IMR-90 (cell line): Measurements from ENCODE around the gene ACSBG1.

Source experiments
- BHLHE40 ChIP-seq: fragments of 150-350 bp; IDR thresholded peaks from 2 replicates; pipeline ENCODE4 v1.6.1; 2016; ENCODE audit warnings: mild to moderate bottlenecking, low read depth, low read length
- CEBPB ChIP-seq: IDR thresholded peaks from 2 replicates; pipeline ENCODE4 v1.6.1; 2012; ENCODE audit warnings: low read depth, low read length, improper control_type of control experiment
- CHD1 ChIP-seq: IDR thresholded peaks from 2 replicates; pipeline ENCODE4 v1.6.1; 2012; ENCODE audit warnings: low read depth, low read length, improper control_type of control experiment
- FOS ChIP-seq: fragments of 150-350 bp; IDR thresholded peaks from 2 replicates; pipeline ENCODE4 v1.6.1; 2016; ENCODE audit warnings: low read depth, low read length
- MAFK ChIP-seq: IDR thresholded peaks from 2 replicates; pipeline ENCODE4 v1.6.1; 2012; ENCODE audit warnings: low read depth, low read length, improper control_type of control experiment
- MXI1 ChIP-seq: IDR thresholded peaks from 2 replicates; pipeline ENCODE4 v1.6.1; 2012; ENCODE audit warnings: low read depth, mild to moderate bottlenecking, low read length, moderate library complexity, borderline replicate concordance
- POLR2A ChIP-seq: IDR thresholded peaks from 2 replicates; pipeline ENCODE4 v1.6.1; 2012; ENCODE audit warnings: mild to moderate bottlenecking, low read depth, low read length
- RAD21 ChIP-seq: IDR thresholded peaks from 2 replicates; pipeline ENCODE4 v1.6.1; 2012; ENCODE audit warnings: low read length, improper control_type of control experiment
- RCOR1 ChIP-seq: IDR thresholded peaks from 2 replicates; pipeline ENCODE4 v1.6.1; 2012; ENCODE audit warnings: mild to moderate bottlenecking, low read length, improper control_type of control experiment; ENCODE audit not compliant: insufficient replicate concordance
- RFX5 ChIP-seq: IDR thresholded peaks from 2 replicates; pipeline ENCODE4 v1.8.0; 2012; ENCODE audit warnings: low read depth, mild to moderate bottlenecking, low read length, moderate library complexity
- SMC3 ChIP-seq: fragments of 150-350 bp; IDR thresholded peaks from 2 replicates; pipeline ENCODE4 v1.6.1; 2016; ENCODE audit warnings: low read depth, mild to moderate bottlenecking, antibody characterized with exemption, low read length, moderate library complexity
- TF ChIP-seq, protein P1 (sequence below): conservative IDR thresholded peaks from 2 replicates; pipeline ENCODE4 v1.5.1; 2012; ENCODE audit warnings: mild to moderate bottlenecking, low read depth, low read length, improper control_type of control experiment
- TF ChIP-seq, protein P2 (sequence below): fragments of 150-350 bp; IDR thresholded peaks from 2 replicates; pipeline ENCODE4 v1.6.1; 2016; ENCODE audit warnings: low read depth, mild to moderate bottlenecking, low read length, moderate library complexity, borderline replicate concordance
- TF ChIP-seq, protein P3 (sequence below): fragments of 150-350 bp; IDR thresholded peaks from 2 replicates; pipeline ENCODE4 v1.6.1; 2017; ENCODE audit warnings: mild to moderate bottlenecking, antibody characterized with exemption, low read length, low read depth

DNA sequence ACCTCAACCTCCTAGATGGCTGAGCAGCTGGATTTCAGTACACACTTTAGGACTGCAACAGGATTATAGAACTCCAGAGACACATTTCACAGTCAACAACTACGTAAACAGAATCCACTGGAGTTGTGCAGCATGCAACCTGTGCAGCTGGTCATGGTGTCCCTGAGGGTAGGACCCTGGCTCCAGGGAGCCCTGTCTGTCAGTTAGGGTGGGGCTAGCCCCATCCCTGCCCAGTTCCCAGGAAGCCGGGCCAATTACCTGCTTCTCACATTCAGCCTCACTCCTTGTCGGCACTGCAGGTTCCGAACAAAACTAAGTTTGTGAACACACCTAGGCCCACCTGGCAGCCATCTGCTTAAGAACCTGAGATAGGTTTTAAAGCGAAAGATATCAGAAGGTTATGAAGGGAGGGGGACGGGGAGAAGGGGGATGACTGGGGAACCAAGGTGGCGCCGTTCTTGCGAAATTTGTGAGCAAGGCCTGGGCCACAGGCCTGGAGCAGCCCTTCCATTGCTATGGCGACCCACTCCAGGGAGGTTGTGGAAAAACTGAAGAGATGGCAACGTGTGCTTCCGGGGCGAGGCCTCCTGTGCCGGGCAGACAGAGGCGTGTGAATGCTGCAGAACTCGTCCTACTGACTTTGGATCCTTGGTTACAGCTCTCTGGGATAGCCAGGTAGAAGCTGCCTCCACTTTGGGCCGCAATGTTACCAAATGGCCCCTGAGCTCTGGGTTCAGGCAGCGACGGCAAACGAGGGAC lies 25.3 kb downstream of the ACSBG1 start:
- TF ChIP-seq RAD21 (no peak), RCOR1 (no peak), SMC3 (no peak), BHLHE40 (no peak), POLR2A (no peak), MAFK (no peak), FOS (no peak), MXI1 (no peak), RFX5 (no peak), CEBPB (no peak), CHD1 (no peak)
- TF ChIP-seq, protein P1, sequence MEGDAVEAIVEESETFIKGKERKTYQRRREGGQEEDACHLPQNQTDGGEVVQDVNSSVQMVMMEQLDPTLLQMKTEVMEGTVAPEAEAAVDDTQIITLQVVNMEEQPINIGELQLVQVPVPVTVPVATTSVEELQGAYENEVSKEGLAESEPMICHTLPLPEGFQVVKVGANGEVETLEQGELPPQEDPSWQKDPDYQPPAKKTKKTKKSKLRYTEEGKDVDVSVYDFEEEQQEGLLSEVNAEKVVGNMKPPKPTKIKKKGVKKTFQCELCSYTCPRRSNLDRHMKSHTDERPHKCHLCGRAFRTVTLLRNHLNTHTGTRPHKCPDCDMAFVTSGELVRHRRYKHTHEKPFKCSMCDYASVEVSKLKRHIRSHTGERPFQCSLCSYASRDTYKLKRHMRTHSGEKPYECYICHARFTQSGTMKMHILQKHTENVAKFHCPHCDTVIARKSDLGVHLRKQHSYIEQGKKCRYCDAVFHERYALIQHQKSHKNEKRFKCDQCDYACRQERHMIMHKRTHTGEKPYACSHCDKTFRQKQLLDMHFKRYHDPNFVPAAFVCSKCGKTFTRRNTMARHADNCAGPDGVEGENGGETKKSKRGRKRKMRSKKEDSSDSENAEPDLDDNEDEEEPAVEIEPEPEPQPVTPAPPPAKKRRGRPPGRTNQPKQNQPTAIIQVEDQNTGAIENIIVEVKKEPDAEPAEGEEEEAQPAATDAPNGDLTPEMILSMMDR, result no peak
- TF ChIP-seq, protein P2, sequence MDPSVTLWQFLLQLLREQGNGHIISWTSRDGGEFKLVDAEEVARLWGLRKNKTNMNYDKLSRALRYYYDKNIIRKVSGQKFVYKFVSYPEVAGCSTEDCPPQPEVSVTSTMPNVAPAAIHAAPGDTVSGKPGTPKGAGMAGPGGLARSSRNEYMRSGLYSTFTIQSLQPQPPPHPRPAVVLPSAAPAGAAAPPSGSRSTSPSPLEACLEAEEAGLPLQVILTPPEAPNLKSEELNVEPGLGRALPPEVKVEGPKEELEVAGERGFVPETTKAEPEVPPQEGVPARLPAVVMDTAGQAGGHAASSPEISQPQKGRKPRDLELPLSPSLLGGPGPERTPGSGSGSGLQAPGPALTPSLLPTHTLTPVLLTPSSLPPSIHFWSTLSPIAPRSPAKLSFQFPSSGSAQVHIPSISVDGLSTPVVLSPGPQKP, result no peak
- TF ChIP-seq, protein P3, sequence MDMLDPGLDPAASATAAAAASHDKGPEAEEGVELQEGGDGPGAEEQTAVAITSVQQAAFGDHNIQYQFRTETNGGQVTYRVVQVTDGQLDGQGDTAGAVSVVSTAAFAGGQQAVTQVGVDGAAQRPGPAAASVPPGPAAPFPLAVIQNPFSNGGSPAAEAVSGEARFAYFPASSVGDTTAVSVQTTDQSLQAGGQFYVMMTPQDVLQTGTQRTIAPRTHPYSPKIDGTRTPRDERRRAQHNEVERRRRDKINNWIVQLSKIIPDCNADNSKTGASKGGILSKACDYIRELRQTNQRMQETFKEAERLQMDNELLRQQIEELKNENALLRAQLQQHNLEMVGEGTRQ, result no peak
